ENCODE data around the gene C16orf78. TPM values are rescaled to one million over a fixed set of nuclear protein-coding genes. Genes with fewer than 3 reads are reported as not detected.

The C16orf78 gene
- total and polyA plus RNA-seq, 2 experiments from 2014 or later, result not detected

DNA sequence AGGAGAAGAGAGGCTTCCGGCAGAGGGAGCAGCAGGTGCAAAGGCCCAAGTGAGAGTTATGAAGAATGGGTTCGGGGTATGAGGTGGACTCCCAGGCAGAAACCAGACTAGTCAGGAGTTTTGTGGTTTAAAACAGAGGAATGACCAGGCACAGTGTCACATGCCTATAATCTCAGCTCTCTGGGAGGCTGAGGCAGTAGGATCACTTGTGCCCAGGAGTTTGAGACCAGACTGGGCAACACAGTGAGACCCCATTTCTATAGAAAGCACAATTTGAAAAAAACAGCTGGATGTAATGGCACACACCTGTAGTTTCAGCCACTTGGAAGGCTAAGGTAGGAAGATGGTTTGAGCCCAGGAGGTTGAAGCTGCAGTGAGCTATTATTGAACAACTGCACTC lies 43.8 kb downstream of the C16orf78 start:
- Histone ChIP-seq H3K4me2 (no peak overlapping the region), H3K9me2 (replicated peaks; ENCODE audit: insufficient read depth) (no peaks in the 10 kb centered on the region), H2AFZ (no peak overlapping the region), H3K79me2 (no peaks in the 10 kb centered on the region), H3K27ac (no peak overlapping the region), H3K9me3 (ENCODE audit: low read depth) (no peaks in the 10 kb centered on the region), H3K4me1 (ENCODE audit: insufficient read depth) (no peaks in the 10 kb centered on the region), H4K20me1 (ENCODE audit: insufficient read depth, poor library complexity, severe bottlenecking) (no peaks in the 10 kb centered on the region), H3K27me3 (no peaks in the 10 kb centered on the region), H3K36me3 (replicated peaks; ENCODE audit: insufficient read depth, low read depth) (no peaks in the 10 kb centered on the region), H3K4me3 (no peak overlapping the region)
- WGBS (ENCODE audit: low lambda C conversion rate, missing lambda C conversion rate), result 97% methylated on average over 2 of the region's 2 CpGs
- DNase-seq (ENCODE audit: low spot score), result no peak
- TF ChIP-seq EZH2 (IDR thresholded peaks at IDR 0.05; ENCODE audit: borderline replicate concordance), result no peak
- TF ChIP-seq CTCF (IDR thresholded peaks at IDR 0.05; ENCODE audit: poor library complexity), result no peak
- no peak for TF ChIP-seq EZH2phosphoT487 (IDR thresholded peaks at IDR 0.05; ENCODE audit: low read depth, severe bottlenecking, unreplicated experiment)

- WGBS (ENCODE audit: low lambda C conversion rate, missing lambda C conversion rate), result 79% methylated on average over 13 of the region's 13 CpGs
- H3K4me3 ChIP-seq, result no peak overlapping the region
- H3K79me2 ChIP-seq, result no peaks in the 10 kb centered on the region
- H3K9me3 ChIP-seq (ENCODE audit: low read depth), result no peaks in the 10 kb centered on the region
- H3K36me3 ChIP-seq (replicated peaks; ENCODE audit: insufficient read depth, low read depth), result no peaks in the 10 kb centered on the region
- H3K9me2 ChIP-seq (replicated peaks; ENCODE audit: insufficient read depth), result no peaks in the 10 kb centered on the region
- no peak overlapping the region for H3K4me2 ChIP-seq
- no peaks in the 10 kb centered on the region for H4K20me1 ChIP-seq (ENCODE audit: insufficient read depth, poor library complexity, severe bottlenecking)
- no peak overlapping the region for H3K27ac ChIP-seq
- no peak for DNase-seq (ENCODE audit: low spot score)
- H3K4me1 ChIP-seq (ENCODE audit: insufficient read depth), result no peaks in the 10 kb centered on the region
- no peak overlapping the region for H2AFZ ChIP-seq
- no peak for TF ChIP-seq CTCF (IDR thresholded peaks at IDR 0.05; ENCODE audit: poor library complexity)
- H3K27me3 ChIP-seq, result no peaks in the 10 kb centered on the region
These were observed 45.4 kb downstream of the C16orf78 start for GRCh38 chr16:49419006-49419405.

DNA sequence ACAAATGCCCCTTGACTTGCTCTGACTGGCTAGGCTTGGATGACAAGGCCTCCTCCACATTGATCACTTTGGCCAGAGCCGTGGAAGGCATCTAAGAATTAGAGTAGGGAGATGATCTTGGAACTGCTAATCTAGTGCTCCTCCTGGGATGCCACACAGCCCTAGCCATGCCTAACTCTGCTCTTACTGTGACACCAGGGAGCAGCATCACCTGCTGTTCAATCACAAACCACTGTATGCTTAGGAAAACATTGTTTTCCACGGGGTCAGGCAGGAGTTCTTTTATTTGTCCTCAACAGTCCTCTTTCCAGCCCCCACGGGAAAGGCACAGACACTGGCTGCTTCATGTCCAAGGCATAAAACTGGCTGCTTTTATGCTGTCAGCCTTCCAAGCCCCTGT lies 46.3 kb downstream of the C16orf78 start:
- no peak overlapping the region for H3K4me2 ChIP-seq
- no peak overlapping the region for H3K27ac ChIP-seq
- no peak overlapping the region for H2AFZ ChIP-seq
- H3K79me2 ChIP-seq, result no peaks in the 10 kb centered on the region
- no peaks in the 10 kb centered on the region for H3K27me3 ChIP-seq
- H3K36me3 ChIP-seq (replicated peaks; ENCODE audit: insufficient read depth, low read depth), result no peaks in the 10 kb centered on the region
- H3K9me3 ChIP-seq (ENCODE audit: low read depth), result no peaks in the 10 kb centered on the region
- 53% methylated on average over 3 of the region's 3 CpGs for WGBS (ENCODE audit: low lambda C conversion rate, missing lambda C conversion rate)
- DNase-seq (ENCODE audit: low spot score), result no peak
- H3K4me3 ChIP-seq, result no peak overlapping the region
- no peaks in the 10 kb centered on the region for H3K9me2 ChIP-seq (replicated peaks; ENCODE audit: insufficient read depth)
- TF ChIP-seq EZH2phosphoT487 (IDR thresholded peaks at IDR 0.05; ENCODE audit: low read depth, severe bottlenecking, unreplicated experiment), result no peak
- TF ChIP-seq EZH2 (IDR thresholded peaks at IDR 0.05; ENCODE audit: borderline replicate concordance), result no peak
- no peak for TF ChIP-seq CTCF (IDR thresholded peaks at IDR 0.05; ENCODE audit: poor library complexity)
- no peaks in the 10 kb centered on the region for H3K4me1 ChIP-seq (ENCODE audit: insufficient read depth)
- H4K20me1 ChIP-seq (ENCODE audit: insufficient read depth, poor library complexity, severe bottlenecking), result no peaks in the 10 kb centered on the region

DNA sequence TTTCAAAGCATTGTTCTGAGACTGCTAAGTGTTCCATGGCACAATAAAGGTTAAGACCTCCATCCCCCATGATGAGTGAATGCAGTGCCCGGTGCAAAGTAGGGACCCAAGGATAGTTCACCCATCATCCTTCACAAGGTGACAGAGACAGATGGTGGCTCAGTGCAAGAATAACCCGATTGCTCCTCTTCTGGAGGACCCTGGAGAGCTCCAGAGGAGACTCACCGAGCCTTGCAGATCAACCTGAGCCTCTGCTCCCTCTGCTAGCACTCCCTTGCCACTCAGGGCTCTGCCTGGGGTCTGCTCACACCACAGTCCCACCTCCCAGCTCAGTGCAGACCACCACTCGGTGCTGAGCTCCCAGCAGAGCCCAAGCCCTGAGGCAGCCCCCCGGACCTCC lies 49.3 kb downstream of the C16orf78 start:
- WGBS (ENCODE audit: low lambda C conversion rate, missing lambda C conversion rate), result 60% methylated on average over 5 of the region's 5 CpGs
- H3K4me3 ChIP-seq, result no peak overlapping the region

More for the DNA sequence above, 49.3 kb downstream of the C16orf78 start:
- Histone ChIP-seq H3K27ac (no peak overlapping the region), H4K20me1 (ENCODE audit: insufficient read depth, poor library complexity, severe bottlenecking) (no peaks in the 10 kb centered on the region), H3K27me3 (no peaks in the 10 kb centered on the region), H3K79me2 (no peaks in the 10 kb centered on the region), H3K4me1 (ENCODE audit: insufficient read depth) (no peaks in the 10 kb centered on the region), H3K9me3 (ENCODE audit: low read depth) (no peaks in the 10 kb centered on the region), H2AFZ (no peak overlapping the region), H3K4me2 (no peak overlapping the region), H3K36me3 (replicated peaks; ENCODE audit: insufficient read depth, low read depth) (no peaks in the 10 kb centered on the region), H3K9me2 (replicated peaks; ENCODE audit: insufficient read depth) (no peaks in the 10 kb centered on the region)
- DNase-seq (ENCODE audit: low spot score), result no peak
- TF ChIP-seq EZH2 (IDR thresholded peaks at IDR 0.05; ENCODE audit: borderline replicate concordance) (no peak), CTCF (IDR thresholded peaks at IDR 0.05; ENCODE audit: poor library complexity) (no peak), EZH2phosphoT487 (IDR thresholded peaks at IDR 0.05; ENCODE audit: low read depth, severe bottlenecking, unreplicated experiment) (no peak)
